T47D (cell line): ENCODE results near the gene EGFR.

Experiments
- DNase-seq, 2 experiments: peaks; one replicate each; pipeline versions ENCODE4 v3.0.0 to v3.0.0-alpha.2; 2011 to 2012; ENCODE audit warnings: low read depth in 1 of 2, low spot score in 1 of 2
- JUND ChIP-seq: IDR thresholded peaks from 2 replicates; pipeline ENCODE4 v1.6.1; 2012; ENCODE audit warnings: low read depth
- in situ Hi-C: cut with HindIII; loops from 2 replicates; pipeline ENCODE4 v1.10.0; 2016; ENCODE audit warnings: low sequenced_read_pairs, low pct_unique_long_range_greater_than_20kb

Gene EGFR

DNA sequence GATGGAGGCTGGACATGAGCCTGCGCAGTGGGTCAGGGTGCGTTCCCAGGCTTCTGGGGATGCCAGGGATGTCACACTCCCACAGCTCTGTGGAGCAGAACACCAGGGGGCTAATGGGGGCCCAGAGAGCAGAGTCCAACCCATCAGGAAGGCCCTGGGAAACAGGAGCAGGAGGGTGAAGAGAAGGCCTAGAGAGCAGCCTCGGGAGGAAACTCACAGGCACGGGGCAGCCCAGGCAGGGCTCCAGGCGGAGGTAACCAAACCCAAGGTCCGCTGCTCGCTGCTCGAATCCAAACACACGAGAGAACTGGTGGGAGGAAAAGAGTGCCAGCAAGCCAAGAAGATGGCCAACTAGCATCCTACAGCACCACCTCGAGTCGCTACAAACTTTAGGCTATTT, 215.6 kb downstream of the EGFR start:
- in situ Hi-C loops, result no loop called here
- DNase-seq, result no peak
- no peak for TF ChIP-seq JUND

DNA sequence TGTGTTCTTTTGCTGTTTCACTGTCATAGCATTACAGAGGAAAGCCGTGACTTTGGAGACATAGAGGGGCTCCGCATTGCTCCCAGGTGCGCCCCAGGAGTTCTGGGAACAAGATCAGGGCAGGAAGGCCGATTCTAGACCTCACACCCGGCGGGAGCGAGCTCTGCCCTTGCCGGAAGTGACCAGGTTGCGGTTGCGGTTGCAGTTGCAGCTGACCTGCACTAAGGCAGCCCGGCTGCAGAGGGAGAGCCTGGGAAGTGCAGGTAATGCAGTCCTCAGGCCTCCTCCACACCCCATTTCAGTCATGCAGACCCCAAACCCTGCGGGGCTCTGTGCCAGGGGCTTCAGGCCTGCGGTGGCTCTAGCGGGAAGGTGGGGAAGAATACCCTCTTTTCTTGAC, 216.3 kb downstream of the EGFR start:
- no peak for TF ChIP-seq JUND
- in situ Hi-C loops, result no loop called here
- DNase-seq, result no peak

DNA sequence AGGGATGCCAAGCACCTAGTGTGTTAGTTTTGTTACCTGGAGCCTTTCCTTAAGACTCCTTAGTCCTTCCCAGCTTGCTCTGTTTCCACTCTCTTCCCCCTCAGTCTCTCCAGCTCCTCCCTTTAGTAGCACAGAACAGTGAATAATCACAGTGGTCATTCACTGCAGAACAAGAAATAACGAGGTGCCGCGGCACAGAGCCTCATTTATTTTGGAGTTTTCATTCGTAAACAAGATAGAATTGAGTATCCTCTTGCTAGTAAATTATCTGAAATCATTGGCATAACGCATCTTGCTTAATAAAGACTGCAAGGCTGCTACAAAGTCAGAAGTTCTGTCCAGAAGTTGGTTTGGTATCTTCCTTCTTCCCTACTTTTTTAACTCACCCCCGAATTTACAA, 217.0 kb downstream of the EGFR start:
- DNase-seq, result no peak
- no peak for TF ChIP-seq JUND
- in situ Hi-C loops, result no loop called here

DNA sequence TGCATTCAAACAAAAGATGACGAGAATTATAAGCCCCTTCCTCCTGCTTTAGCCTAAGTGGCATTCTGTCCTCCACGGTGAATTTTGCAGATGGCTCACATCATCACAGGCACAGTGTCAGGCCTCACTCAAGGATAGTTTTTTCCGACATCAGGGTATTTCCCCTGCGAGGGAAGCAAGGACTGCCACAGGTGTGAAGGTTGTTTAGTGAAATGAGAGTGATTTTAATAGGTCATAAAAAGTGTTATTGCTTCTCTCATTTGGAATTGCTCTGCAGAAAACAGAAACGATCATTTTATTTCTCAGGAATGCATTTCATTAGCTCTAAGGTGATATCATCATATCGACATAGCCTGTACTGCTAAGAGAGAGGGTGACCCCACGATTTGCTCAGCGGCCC, 217.7 kb downstream of the EGFR start:
- TF ChIP-seq JUND, result no peak
- DNase-seq, result no peak
- in situ Hi-C loops, result no loop called here

DNA sequence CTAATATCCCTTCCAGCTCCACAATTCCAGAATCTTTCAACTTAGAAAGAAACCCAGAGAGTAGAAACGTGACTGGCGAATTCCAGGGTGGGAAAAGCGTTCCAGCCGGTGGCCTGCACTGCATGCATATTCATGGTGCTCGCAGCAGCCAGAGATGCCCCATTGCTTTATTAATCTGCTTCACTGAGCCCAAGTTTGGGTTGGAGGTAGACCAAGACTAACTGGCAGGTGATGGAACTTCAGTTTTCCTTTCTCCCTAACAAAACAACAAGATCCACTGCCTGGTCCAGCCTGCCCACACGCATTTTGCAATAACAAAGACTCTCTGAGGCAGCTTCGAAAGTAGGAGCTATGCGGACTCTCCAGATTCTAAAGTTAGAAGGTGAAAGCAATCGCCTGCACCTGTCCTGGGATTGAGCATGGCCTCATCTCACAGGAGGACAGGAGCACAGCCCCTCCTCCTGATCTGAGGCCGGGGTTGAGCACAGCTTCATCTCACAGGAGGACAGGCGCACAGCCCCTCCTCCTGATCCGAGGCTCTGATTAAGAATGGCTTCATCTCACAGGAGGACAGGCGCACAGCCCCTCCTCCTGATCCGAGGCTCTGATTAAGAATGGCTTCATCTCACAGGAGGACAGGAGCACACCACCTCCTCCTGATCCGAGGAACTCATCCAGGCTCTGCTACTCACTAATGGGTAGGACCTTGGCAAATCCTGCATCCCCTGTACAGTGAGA, 218.5 kb downstream of the EGFR start:
- DNase-seq, result no peak
- TF ChIP-seq JUND, result no peak
- in situ Hi-C loops, result no loop called here

DNA sequence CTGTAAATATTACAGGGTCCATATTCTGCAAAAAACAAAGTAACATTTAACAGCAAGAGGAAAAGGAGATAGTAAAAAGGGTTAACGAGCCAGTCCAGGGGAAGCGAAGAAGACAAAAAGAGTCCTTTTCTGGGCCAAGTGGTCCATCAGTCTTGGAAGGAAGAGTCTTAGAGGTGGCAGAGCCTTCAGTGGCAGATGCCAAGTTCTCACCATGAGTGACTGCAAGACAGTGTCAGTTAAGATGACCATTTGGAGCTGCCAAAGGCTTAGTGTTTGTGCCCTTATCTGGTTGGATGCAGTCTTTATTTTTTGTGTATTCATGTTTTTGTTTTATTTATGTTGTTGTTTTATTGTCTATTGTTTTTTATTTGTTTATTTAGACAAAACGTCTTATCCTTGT, 220.6 kb downstream of the EGFR start:
- in situ Hi-C loops, result no loop called here
- DNase-seq, result no peak
- TF ChIP-seq JUND, result no peak

DNA sequence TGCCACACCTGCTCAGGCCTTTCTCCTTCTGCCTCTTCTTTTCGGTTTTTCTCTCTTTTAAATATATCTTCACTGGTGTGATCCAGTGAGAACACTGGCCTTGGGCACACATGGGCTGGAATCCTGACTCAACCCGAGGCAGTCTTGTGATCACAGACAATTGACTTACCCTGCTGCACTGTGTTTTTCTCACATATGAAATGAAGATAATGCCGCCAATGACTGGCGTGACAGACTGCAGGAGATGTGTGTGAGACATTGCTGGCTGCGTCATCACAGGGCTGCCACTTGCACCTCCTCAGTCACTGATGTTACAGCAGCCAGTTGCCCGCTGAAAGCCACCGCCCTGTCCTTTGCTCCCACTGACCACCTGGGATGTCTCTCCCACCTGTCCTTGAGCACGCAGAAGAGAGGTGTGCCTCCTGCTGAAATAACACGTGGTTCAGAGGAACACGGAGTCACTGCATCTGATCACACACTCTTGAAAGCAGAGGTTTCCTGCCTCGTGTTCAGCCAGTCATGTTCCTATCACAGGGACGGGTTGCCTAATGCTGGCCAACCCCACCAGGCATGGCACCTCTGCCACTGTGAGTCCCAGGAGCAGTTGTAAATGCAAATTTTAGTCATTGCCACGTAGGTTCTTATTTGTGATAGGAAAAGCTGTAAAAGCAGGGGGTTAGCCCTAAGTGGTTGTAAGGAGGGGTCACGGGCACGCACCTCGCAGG, 221.8 kb downstream of the EGFR start:
- in situ Hi-C loops, result no loop called here

DNA sequence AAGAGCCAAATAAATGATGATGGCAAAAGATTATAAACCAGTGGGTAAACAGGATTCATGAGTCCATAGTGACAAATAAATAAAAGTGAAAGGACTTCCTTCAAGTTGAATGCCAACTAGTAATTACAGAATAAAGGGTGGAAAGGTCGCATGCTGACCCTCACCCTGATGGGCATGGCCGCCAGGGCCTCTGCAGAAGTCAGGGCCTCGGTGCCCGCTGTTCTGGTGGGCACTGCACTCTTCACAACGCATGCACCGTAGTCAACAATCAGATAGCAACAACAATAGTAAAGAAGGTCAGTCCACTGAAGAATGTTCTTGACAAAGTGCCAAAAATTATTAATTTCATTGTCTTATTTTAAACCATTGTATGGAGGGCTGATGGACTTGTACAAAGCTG, 223.1 kb downstream of the EGFR start:
- in situ Hi-C loops, result no loop called here
- no peak for DNase-seq
- no peak for TF ChIP-seq JUND

More for the DNA sequence above, 221.8 kb downstream of the EGFR start:
- no peak for DNase-seq
- TF ChIP-seq JUND, result no peak

DNA sequence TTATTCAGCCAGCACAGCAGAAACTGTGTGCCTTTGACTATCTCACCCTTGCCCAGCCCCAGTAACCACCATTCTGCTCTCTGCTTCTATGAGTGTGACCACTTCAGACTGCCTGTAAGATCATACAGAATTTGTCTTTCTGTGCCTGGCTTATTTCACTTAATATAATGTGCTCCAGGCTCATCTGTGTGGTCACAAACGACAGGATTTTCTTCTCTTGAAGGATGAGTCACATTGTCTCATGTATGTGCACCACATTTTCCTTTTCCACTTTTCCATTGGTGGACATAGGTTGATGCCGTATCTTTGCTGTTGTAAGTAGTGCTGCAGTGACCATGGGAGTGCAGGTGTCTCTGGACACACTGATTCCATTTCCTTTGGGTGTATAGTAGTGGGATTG, 223.8 kb downstream of the EGFR start:
- DNase-seq, result no peak
- in situ Hi-C loops, result no loop called here
- no peak for TF ChIP-seq JUND

DNA sequence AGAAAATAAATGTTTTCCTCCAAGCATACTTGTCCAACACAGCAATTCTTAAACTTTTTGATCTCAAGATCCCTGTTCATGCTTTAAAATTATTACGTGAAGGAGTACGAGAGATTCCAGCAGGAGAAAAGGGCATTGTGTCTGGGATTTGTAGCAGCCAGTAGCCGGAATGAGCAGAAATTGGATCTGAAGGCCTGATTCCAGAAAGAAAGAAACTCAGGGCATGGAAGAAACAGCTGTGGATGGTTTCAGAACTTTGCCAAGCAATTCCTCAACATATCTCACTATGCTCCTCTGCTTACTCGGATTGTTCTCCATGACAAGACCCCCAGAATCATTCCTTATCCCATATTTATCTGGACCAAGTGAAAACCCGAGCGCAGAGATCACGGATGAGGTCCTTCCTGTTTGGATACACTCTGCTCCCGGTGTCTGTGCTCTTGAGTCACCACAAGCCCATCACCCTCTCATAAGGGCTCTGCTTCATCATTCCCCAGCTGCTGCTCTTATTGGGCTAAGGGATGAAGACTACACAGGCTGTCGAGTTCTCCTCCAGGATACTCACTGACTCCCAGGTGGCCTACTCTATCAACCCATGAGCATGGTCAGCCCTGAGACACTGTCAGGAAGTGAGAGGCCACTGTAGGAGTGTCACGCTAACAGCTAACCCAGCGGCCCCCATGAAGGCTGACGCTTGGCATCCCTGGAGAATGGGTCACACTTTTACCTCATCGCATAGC, 225.4 kb downstream of the EGFR start:
- in situ Hi-C loops, result no loop called here
- no peak for TF ChIP-seq JUND
- no peak for DNase-seq

DNA sequence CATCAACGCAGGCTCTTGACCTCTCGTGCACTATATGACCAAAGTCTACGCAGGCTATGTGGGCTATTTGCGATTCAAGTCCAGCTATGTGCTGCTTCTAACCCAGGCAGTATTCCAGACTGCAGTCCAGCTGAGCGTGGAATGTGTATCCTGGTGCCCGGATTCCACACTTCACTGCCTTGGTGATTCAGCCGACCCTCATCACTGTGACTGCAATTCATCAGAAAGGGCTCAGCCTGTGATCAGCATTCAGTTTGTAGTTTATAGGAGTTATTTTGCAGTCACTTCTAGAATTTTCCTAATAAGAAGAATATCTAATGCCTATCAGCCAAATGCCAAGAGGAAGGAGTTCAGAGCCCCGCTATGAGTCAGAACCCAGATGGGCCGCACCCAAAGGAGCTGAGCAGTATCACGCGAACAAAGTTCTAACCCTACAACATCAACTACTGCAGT, 226.5 kb downstream of the EGFR start:
- DNase-seq, result no peak
- TF ChIP-seq JUND, result no peak
- in situ Hi-C loops, result no loop called here

DNA sequence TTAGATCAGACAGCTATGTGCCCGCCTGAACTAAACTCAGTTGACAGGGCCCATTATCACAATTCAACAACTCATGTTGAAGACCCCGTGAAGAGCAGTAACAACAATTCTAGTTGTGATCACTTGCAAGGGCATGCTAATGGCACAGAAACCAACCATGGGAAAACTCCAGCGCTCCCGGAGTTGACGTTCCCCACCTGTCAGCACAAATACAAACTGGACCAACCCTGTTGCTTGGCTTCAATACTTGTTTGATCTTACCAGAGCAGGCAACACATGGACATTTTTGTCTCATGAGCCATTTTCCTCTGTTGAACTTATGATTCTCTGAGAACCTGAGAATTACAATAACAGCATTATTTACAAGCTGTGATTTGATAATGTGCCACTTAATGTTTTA, 227.4 kb downstream of the EGFR start:
- DNase-seq, result no peak
- no peak for TF ChIP-seq JUND
- in situ Hi-C loops, result no loop called here

DNA sequence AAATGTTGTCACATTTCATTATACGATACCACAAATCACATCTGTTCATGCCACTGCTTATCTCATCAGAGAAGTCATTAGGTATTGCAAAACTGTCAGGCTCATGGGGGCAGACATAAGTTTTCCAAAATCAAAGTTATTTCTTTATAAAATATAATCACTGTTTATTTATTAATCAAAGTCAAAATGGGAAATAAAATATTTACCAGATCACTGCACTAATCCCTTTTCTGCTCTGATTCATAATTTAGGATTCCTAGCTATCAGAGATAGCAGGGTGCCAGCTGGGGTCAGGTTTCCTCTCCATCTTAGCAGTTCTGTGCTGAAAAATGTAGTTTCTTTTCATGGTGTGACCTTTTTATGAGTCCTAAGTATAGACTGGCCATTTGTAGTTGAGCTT, 228.6 kb downstream of the EGFR start:
- no peak for TF ChIP-seq JUND
- in situ Hi-C loops, result no loop called here

More for the DNA sequence above, 228.6 kb downstream of the EGFR start:
- no peak for DNase-seq
